Measurements from ENCODE around the gene ZC3H12A. TPM values are rescaled to one million over a fixed set of nuclear protein-coding genes. Genes with fewer than 3 reads are reported as not detected.
"Not testable (repeated sequence)": the region's sequence is repeated elsewhere in the genome, so short reads cannot be mapped to it uniquely, and the experiment has no call there.

Gene ZC3H12A
- total RNA-seq, 4 donors from 2014 or later = 7.3 to 14.4 (median 10.6) TPM

DNA sequence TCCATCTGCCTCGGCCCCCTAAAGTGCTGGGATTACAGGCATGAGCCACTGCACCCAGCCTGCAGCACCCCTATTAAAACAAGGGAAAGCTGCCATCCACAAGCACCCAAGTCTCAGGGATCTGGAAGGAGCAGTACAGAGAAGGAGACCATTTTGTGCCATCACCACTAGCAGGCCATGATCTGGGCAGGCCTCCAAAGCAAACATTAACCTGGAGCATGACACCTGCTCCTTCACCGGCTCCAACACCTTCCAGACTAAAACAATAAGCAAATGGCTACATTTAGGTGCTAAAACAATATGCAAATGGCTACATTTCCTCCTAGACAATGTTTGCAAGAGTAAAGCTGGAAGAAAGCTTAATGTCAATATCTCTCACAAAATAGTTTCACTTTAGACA, 23.5 kb downstream of the ZC3H12A start:
- WGBS, 2 donors (ENCODE audit: low coverage in 1 of 2) = 40% methylated on average over 1 of the region's 2 CpGs; no CpG with 5 or more reads in 1 of the 2 donors
- Histone ChIP-seq H3K9me3 (no peaks in the 10 kb centered on the region), H3K36me3 (peaks cover 0 to 60% of the 10 kb centered on the region in 2 donors), H3K4me3 (no peak overlapping the region), H3K4me1 (peaks cover 0 to 26% (median 11%) of the 10 kb centered on the region in 3 donors), H3K27me3 (no peaks in the 10 kb centered on the region), H3K27ac (no peak overlapping the region)
- TF ChIP-seq, protein P1, sequence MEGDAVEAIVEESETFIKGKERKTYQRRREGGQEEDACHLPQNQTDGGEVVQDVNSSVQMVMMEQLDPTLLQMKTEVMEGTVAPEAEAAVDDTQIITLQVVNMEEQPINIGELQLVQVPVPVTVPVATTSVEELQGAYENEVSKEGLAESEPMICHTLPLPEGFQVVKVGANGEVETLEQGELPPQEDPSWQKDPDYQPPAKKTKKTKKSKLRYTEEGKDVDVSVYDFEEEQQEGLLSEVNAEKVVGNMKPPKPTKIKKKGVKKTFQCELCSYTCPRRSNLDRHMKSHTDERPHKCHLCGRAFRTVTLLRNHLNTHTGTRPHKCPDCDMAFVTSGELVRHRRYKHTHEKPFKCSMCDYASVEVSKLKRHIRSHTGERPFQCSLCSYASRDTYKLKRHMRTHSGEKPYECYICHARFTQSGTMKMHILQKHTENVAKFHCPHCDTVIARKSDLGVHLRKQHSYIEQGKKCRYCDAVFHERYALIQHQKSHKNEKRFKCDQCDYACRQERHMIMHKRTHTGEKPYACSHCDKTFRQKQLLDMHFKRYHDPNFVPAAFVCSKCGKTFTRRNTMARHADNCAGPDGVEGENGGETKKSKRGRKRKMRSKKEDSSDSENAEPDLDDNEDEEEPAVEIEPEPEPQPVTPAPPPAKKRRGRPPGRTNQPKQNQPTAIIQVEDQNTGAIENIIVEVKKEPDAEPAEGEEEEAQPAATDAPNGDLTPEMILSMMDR (IDR thresholded peaks at IDR 0.05) = no peak
- TF ChIP-seq POLR2AphosphoS5 (IDR thresholded peaks at IDR 0.05) (no peak), POLR2A (IDR thresholded peaks at IDR 0.05) (no peak), EP300 (IDR thresholded peaks at IDR 0.05) (no peak)
- no peak for ATAC-seq

DNA sequence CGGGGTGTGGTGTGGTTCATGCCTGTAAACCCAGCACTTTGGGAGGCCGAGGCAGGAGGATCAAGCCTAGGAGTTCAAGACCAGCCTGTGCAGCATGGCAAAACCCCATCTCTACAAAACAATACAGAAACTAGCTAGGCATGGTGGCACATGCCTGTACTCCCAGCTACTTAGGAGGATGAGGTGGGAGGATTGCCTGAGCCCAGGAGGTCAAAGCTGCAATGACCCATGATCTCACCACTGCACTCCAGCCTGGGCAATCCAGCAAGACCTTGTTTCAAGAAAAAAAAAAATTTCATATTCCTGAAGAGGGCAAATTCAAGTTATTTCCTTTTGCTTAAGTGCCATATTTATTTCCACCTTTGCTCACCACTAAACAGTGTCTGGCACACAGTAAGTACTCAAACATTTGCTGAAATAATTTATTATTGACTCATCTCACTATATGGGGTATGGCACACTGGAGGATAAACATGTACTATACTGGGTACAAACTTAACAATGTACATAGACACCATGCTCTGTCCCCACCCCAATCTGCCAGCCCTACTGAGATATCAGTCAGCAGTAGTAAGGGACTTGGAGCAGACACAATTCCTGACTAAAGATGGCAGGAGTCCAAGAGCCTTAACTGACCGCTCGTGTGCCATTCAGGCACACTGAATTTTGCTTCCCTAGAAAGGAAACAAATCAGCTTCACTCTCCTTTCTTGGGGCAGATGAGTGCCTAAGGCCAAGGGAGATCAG, 24.7 kb downstream of the ZC3H12A start:
- H3K4me1 ChIP-seq = peaks cover 0 to 26% (median 11%) of the 10 kb centered on the region in 3 donors
- H3K36me3 ChIP-seq = peaks cover 0 to 60% of the 10 kb centered on the region in 2 donors
- no peak overlapping the region for H3K4me3 ChIP-seq
- no peaks in the 10 kb centered on the region for H3K9me3 ChIP-seq
- H3K27ac ChIP-seq = peak overlapping the region; percentile 27 to 69 (median 56)
- WGBS, 2 donors (ENCODE audit: low coverage in 1 of 2) = 56 to 67% methylated on average over 3 to 4 of the region's 4 CpGs
- ATAC-seq = no peak
- H3K27me3 ChIP-seq = no peaks in the 10 kb centered on the region
- TF ChIP-seq POLR2AphosphoS5 (IDR thresholded peaks at IDR 0.05) = peak; percentile 30
- no peak for TF ChIP-seq POLR2A (IDR thresholded peaks at IDR 0.05)

GRCh38 chr1:37501661-37502060, 27.3 kb downstream of the ZC3H12A start:
- TF ChIP-seq EP300 (IDR thresholded peaks at IDR 0.05) (no peak), POLR2A (IDR thresholded peaks at IDR 0.05) (no peak), POLR2AphosphoS5 (IDR thresholded peaks at IDR 0.05) (no peak)
- TF ChIP-seq, protein P1 (IDR thresholded peaks at IDR 0.05) = no peak
- no peak overlapping the region for H3K27ac ChIP-seq
- 86% methylated on average over 5 of the region's 5 CpGs; no CpG with 5 or more reads in 1 of the 2 donors for WGBS, 2 donors (ENCODE audit: low coverage in 1 of 2)
- peaks cover 0 to 70% of the 10 kb centered on the region in 2 donors for H3K36me3 ChIP-seq
- no peaks in the 10 kb centered on the region for H3K9me3 ChIP-seq
- no peak overlapping the region for H3K4me3 ChIP-seq
- H3K27me3 ChIP-seq = no peaks in the 10 kb centered on the region
- ATAC-seq = no peak
- peaks cover 0 to 26% (median 11%) of the 10 kb centered on the region in 3 donors for H3K4me1 ChIP-seq

GRCh38 chr1:37502104-37502503, 27.7 kb downstream of the ZC3H12A start:
- H3K4me3 ChIP-seq = no peak overlapping the region
- H3K27ac ChIP-seq = no peak overlapping the region
- TF ChIP-seq EP300 (IDR thresholded peaks at IDR 0.05) = no peak
- TF ChIP-seq, protein P1 (IDR thresholded peaks at IDR 0.05) = no peak
- TF ChIP-seq POLR2AphosphoS5 (IDR thresholded peaks at IDR 0.05) = no peak
- TF ChIP-seq POLR2A (IDR thresholded peaks at IDR 0.05) = no peak
- H3K36me3 ChIP-seq = peaks cover 0 to 75% of the 10 kb centered on the region in 2 donors
- no peaks in the 10 kb centered on the region for H3K27me3 ChIP-seq
- no peaks in the 10 kb centered on the region for H3K9me3 ChIP-seq
- ATAC-seq = no peak
- peaks cover 0 to 26% (median 11%) of the 10 kb centered on the region in 3 donors for H3K4me1 ChIP-seq

DNA sequence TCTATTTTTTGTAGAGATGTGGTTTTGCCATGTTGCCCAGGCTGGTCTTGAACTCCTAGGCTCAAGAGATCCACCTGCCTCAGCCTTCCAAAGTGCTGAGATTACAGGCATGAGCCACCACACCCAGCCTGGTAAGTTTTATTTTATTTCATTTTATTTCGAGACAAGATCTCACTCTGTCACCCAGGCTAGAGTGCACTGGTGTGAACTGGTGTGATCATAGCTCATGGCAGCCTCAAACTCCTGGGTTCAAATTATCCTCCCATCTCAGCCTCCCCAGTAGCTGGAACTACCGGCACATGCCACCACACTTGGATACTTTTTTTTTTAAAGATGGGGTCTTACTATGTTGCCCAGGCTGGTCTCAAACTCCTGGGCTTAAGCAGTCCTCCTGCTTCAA, 28.4 kb downstream of the ZC3H12A start:
- H3K27ac ChIP-seq, ATAC-seq, H3K4me3 ChIP-seq, H3K9me3 ChIP-seq, H3K27me3 ChIP-seq: not testable (repeated sequence)
- WGBS, 2 donors (ENCODE audit: low coverage in 1 of 2) = 86 to 93% methylated on average over 2 of the region's 2 CpGs
- H3K4me1 ChIP-seq = peaks cover 0 to 23% (median 11%) of the 10 kb centered on the region in 3 donors
- H3K36me3 ChIP-seq = peaks cover 0 to 73% of the 10 kb centered on the region in 2 donors

- H3K36me3 ChIP-seq = peaks cover 0 to 86% of the 10 kb centered on the region in 2 donors
- H3K27ac ChIP-seq = no peak overlapping the region
- no peak for ATAC-seq
- no CpG with 5 or more reads among the region's 2 CpGs for WGBS, 2 donors (ENCODE audit: low coverage in 1 of 2)
- no peak overlapping the region for H3K4me3 ChIP-seq
- H3K27me3 ChIP-seq = no peaks in the 10 kb centered on the region
- no peaks in the 10 kb centered on the region for H3K9me3 ChIP-seq
- TF ChIP-seq EP300 (IDR thresholded peaks at IDR 0.05) = no peak
- TF ChIP-seq POLR2A (IDR thresholded peaks at IDR 0.05) = no peak
- TF ChIP-seq, protein P1 (IDR thresholded peaks at IDR 0.05) = no peak
- TF ChIP-seq POLR2AphosphoS5 (IDR thresholded peaks at IDR 0.05) = no peak
- H3K4me1 ChIP-seq = peaks cover 0 to 3% (median 0%) of the 10 kb centered on the region in 3 donors
These were observed 32.4 kb downstream of the ZC3H12A start for GRCh38 chr1:37506740-37507139.

Measured in gastroesophageal sphincter (tissue), 4 donors.